HEK293T (cell line): ENCODE measurements around the gene SANBR.

Experiments used
- CTCF ChIA-PET: fragments of 350-600 bp; formaldehyde crosslinking; extraction: SDS; loops from one replicate; lab custom pipeline; 2021; ENCODE audit warnings: antibody characterized with exemption, inconsistent platforms; lab: Yijun Ruan, JAX
- POLR2A ChIA-PET: fragments of 350-600 bp; formaldehyde crosslinking; extraction: SDS; loops from one replicate; lab custom pipeline; 2020; ENCODE audit warnings: antibody characterized with exemption, inconsistent platforms; lab: Yijun Ruan, JAX
- DNase-seq: peaks from one replicate; pipeline ENCODE4 v3.0.0; 2012; ENCODE audit warnings: mixed read lengths; ENCODE audit errors: extremely low spot score
- ARNT ChIP-seq: fragments of 450-650 bp; IDR thresholded peaks from 2 replicates; pipeline ENCODE4 v1.6.1; 2017; ENCODE audit warnings: mild to moderate bottlenecking
- BHLHE40 ChIP-seq: fragments of 450-650 bp; IDR thresholded peaks from 2 replicates; pipeline ENCODE4 v1.6.1; 2016; ENCODE audit warnings: mild to moderate bottlenecking, moderate library complexity, borderline replicate concordance
- CTBP1 ChIP-seq: fragments of 450-650 bp; IDR thresholded peaks from 2 replicates; pipeline ENCODE4 v1.6.1; 2016; ENCODE audit warnings: borderline replicate concordance
- ELF4 ChIP-seq: fragments of 450-650 bp; IDR thresholded peaks from 2 replicates; pipeline ENCODE4 v1.6.1; 2017; ENCODE audit warnings: antibody characterized with exemption
- FOXA1 ChIP-seq: fragments of 450-650 bp; IDR thresholded peaks from 2 replicates; pipeline ENCODE4 v1.6.1; 2016; ENCODE audit warnings: mild to moderate bottlenecking
- FOXK2 ChIP-seq: fragments of 450-650 bp; IDR thresholded peaks from 2 replicates; pipeline ENCODE4 v1.6.1; 2016; ENCODE audit warnings: mild to moderate bottlenecking
- FOXM1 ChIP-seq: fragments of 450-650 bp; IDR thresholded peaks from 2 replicates; pipeline ENCODE4 v1.6.1; 2017; ENCODE audit warnings: mild to moderate bottlenecking, borderline replicate concordance
- HDGF ChIP-seq: fragments of 450-650 bp; IDR thresholded peaks from 2 replicates; pipeline ENCODE4 v1.6.1; 2017; ENCODE audit warnings: antibody characterized with exemption, borderline replicate concordance
- L3MBTL2 ChIP-seq: fragments of 450-650 bp; conservative IDR thresholded peaks from 2 replicates; pipeline ENCODE4 v1.6.1; 2016; ENCODE audit warnings: mild to moderate bottlenecking
- LEF1 ChIP-seq: fragments of 450-650 bp; IDR thresholded peaks from 2 replicates; pipeline ENCODE4 v1.6.1; 2017; ENCODE audit warnings: mild to moderate bottlenecking, borderline replicate concordance
- NFRKB ChIP-seq: fragments of 450-650 bp; IDR thresholded peaks from 2 replicates; pipeline ENCODE4 v1.6.1; 2016; ENCODE audit warnings: mild to moderate bottlenecking, moderate library complexity
- PKNOX1 ChIP-seq: fragments of 450-650 bp; IDR thresholded peaks from 2 replicates; pipeline ENCODE4 v1.6.1; 2016
- SP1 ChIP-seq: fragments of 450-650 bp; IDR thresholded peaks from 2 replicates; pipeline ENCODE4 v1.6.1; 2017
- SUZ12 ChIP-seq: fragments of 450-650 bp; IDR thresholded peaks from 2 replicates; pipeline ENCODE4 v1.6.1; 2016; ENCODE audit warnings: mild to moderate bottlenecking
- TARDBP ChIP-seq: fragments of 450-650 bp; IDR thresholded peaks from 2 replicates; pipeline ENCODE4 v1.6.1; 2016
- ZNF384 ChIP-seq: fragments of 450-650 bp; IDR thresholded peaks from 2 replicates; pipeline ENCODE4 v1.6.1; 2016

The SANBR gene

GRCh38 chr2:61109291-61109690 is 43.6 kb downstream of the SANBR start:
- DNase-seq = no peak
- ChIA-PET POLR2A (no interaction called here), CTCF (no interaction called here)
- TF ChIP-seq FOXA1 (no peak), BHLHE40 (no peak), LEF1 (no peak), PKNOX1 (no peak), ARNT (no peak), FOXK2 (no peak), L3MBTL2 (no peak), TARDBP (no peak), SUZ12 (no peak), ELF4 (no peak), CTBP1 (no peak), NFRKB (no peak), SP1 (no peak), ZNF384 (no peak), HDGF (no peak)

DNA sequence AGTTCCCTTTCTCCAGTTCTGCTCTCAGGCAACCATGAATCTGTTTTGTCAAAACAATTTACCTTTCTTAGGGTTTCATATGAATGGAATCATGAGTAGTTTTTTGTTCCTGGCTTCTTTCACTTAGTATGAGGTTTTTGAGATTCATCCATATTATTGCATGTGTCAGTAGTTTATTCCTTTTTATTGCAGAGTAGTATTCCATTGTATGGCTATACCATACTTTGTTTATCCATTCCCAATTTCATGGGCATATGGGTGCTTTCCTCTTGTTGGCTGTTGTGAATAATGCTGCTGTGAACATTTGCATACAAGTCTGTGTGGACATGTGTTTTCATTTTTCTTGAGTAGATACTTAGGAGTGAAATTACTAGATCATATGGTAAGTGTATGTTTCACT is 46.0 kb downstream of the SANBR start:
- no peak for DNase-seq
- ChIA-PET CTCF (no interaction called here), POLR2A (no interaction called here)
- TF ChIP-seq ELF4 (no peak), FOXK2 (no peak)

DNA sequence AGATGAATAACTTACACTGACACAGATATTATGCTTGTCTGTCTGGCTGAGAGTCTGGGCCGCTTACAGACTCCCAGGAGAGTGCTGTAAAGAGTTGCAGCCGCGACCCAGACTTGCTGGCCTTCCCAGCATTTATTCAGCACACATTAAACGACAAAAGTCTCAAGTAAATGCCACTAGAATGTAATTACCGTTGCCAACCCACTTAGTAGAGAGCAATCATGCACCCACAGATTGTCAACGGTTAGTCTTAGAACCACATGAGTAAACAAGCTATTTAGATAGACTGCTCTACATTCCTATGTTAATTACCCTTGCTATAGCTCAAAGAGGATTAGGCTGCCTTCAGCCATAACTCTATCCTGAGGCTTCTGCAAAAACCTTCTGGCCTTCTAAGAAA is 48.5 kb downstream of the SANBR start:
- ChIA-PET CTCF (no interaction called here), POLR2A (no interaction called here)
- no peak for DNase-seq
- TF ChIP-seq TARDBP = no peak
- TF ChIP-seq L3MBTL2 = no peak
- no peak for TF ChIP-seq BHLHE40
- TF ChIP-seq PKNOX1 = no peak
- no peak for TF ChIP-seq CTBP1
- TF ChIP-seq NFRKB = no peak
- no peak for TF ChIP-seq SP1
- TF ChIP-seq SUZ12 = no peak
- no peak for TF ChIP-seq FOXA1
- TF ChIP-seq ZNF384 = no peak
- TF ChIP-seq ELF4 = no peak
- no peak for TF ChIP-seq HDGF
- no peak for TF ChIP-seq LEF1
- no peak for TF ChIP-seq FOXK2
- no peak for TF ChIP-seq FOXM1
- no peak for TF ChIP-seq ARNT
